ENCODE measurements around the gene HTRA3. TPM values are rescaled to one million over a fixed set of nuclear protein-coding genes. Genes with fewer than 3 reads are reported as not detected.

HTRA3 gene
- polyA plus RNA-seq, 1 donor, result 15.5 TPM

- no peaks in the 10 kb centered on the region for H3K27me3 ChIP-seq (ENCODE audit: control insufficient read depth, insufficient read depth, low read length)
- H3K36me3 ChIP-seq (ENCODE audit: control insufficient read depth, insufficient read depth, low read length), result peaks cover 50% of the 10 kb centered on the region
- H3K4me1 ChIP-seq (ENCODE audit: control insufficient read depth, insufficient read depth, low read length), result peaks cover 43% of the 10 kb centered on the region
- H3K4me3 ChIP-seq (ENCODE audit: low read length), result no peak overlapping the region
- peaks cover 5% of the 10 kb centered on the region for H3K9me3 ChIP-seq (ENCODE audit: control insufficient read depth, low read depth, low read length)
- WGBS (ENCODE audit: insufficient coverage, low lambda C conversion rate), result no CpG with 5 or more reads among the region's 26 CpGs
- DNase-seq, result no peak
- H3K27ac ChIP-seq (ENCODE audit: low read length), result no peak overlapping the region
Measured at GRCh38 chr4:8240211-8241041, 29.1 kb upstream of the HTRA3 start.

- Histone ChIP-seq H3K27me3 (ENCODE audit: control insufficient read depth, insufficient read depth, low read length) (no peaks in the 10 kb centered on the region), H3K4me3 (ENCODE audit: low read length) (no peak overlapping the region), H3K4me1 (ENCODE audit: control insufficient read depth, insufficient read depth, low read length) (peaks cover 43% of the 10 kb centered on the region), H3K9me3 (ENCODE audit: control insufficient read depth, low read depth, low read length) (peaks cover 5% of the 10 kb centered on the region), H3K36me3 (ENCODE audit: control insufficient read depth, insufficient read depth, low read length) (peaks cover 42% of the 10 kb centered on the region), H3K27ac (ENCODE audit: low read length) (peak overlapping the region; percentile 36)
- DNase-seq, result no peak
- WGBS (ENCODE audit: insufficient coverage, low lambda C conversion rate), result no CpG with 5 or more reads among the region's 14 CpGs
Measured at GRCh38 chr4:8241211-8241779, 28.3 kb upstream of the HTRA3 start.

GRCh38 chr4:8241895-8242696 is 27.5 kb upstream of the HTRA3 start:
- WGBS (ENCODE audit: insufficient coverage, low lambda C conversion rate), result no CpG with 5 or more reads among the region's 29 CpGs

GRCh38 chr4:8242782-8243560 is 26.6 kb upstream of the HTRA3 start:
- H3K4me3 ChIP-seq (ENCODE audit: low read length), result no peak overlapping the region
- no peak overlapping the region for H3K27ac ChIP-seq (ENCODE audit: low read length)
- no peak for DNase-seq
- peaks cover 43% of the 10 kb centered on the region for H3K4me1 ChIP-seq (ENCODE audit: control insufficient read depth, insufficient read depth, low read length)
- no peaks in the 10 kb centered on the region for H3K27me3 ChIP-seq (ENCODE audit: control insufficient read depth, insufficient read depth, low read length)
- peaks cover 25% of the 10 kb centered on the region for H3K36me3 ChIP-seq (ENCODE audit: control insufficient read depth, insufficient read depth, low read length)
- peaks cover 5% of the 10 kb centered on the region for H3K9me3 ChIP-seq (ENCODE audit: control insufficient read depth, low read depth, low read length)
- no CpG with 5 or more reads among the region's 10 CpGs for WGBS (ENCODE audit: insufficient coverage, low lambda C conversion rate)

More at GRCh38 chr4:8241895-8242696, 27.5 kb upstream of the HTRA3 start:
- Histone ChIP-seq H3K27me3 (ENCODE audit: control insufficient read depth, insufficient read depth, low read length) (no peaks in the 10 kb centered on the region), H3K27ac (ENCODE audit: low read length) (peak overlapping the region; percentile 36), H3K9me3 (ENCODE audit: control insufficient read depth, low read depth, low read length) (peaks cover 5% of the 10 kb centered on the region), H3K4me3 (ENCODE audit: low read length) (no peak overlapping the region), H3K36me3 (ENCODE audit: control insufficient read depth, insufficient read depth, low read length) (peaks cover 34% of the 10 kb centered on the region), H3K4me1 (ENCODE audit: control insufficient read depth, insufficient read depth, low read length) (peaks cover 44% of the 10 kb centered on the region)
- peak; percentile 79 to 82 for DNase-seq

- peaks cover 31% of the 10 kb centered on the region for H3K4me1 ChIP-seq (ENCODE audit: control insufficient read depth, insufficient read depth, low read length)
- H3K27me3 ChIP-seq (ENCODE audit: control insufficient read depth, insufficient read depth, low read length), result no peaks in the 10 kb centered on the region
- peaks cover 5% of the 10 kb centered on the region for H3K9me3 ChIP-seq (ENCODE audit: control insufficient read depth, low read depth, low read length)
- no peak overlapping the region for H3K27ac ChIP-seq (ENCODE audit: low read length)
- H3K4me3 ChIP-seq (ENCODE audit: low read length), result no peak overlapping the region
- DNase-seq, result no peak
- peaks cover 24% of the 10 kb centered on the region for H3K36me3 ChIP-seq (ENCODE audit: control insufficient read depth, insufficient read depth, low read length)
- no CpG with 5 or more reads among the region's 18 CpGs for WGBS (ENCODE audit: insufficient coverage, low lambda C conversion rate)
Measured at GRCh38 chr4:8244001-8244757, 25.4 kb upstream of the HTRA3 start.

- Histone ChIP-seq H3K36me3 (ENCODE audit: control insufficient read depth, insufficient read depth, low read length) (peaks cover 17% of the 10 kb centered on the region), H3K4me3 (ENCODE audit: low read length) (no peak overlapping the region), H3K27ac (ENCODE audit: low read length) (no peak overlapping the region), H3K9me3 (ENCODE audit: control insufficient read depth, low read depth, low read length) (peaks cover 5% of the 10 kb centered on the region), H3K4me1 (ENCODE audit: control insufficient read depth, insufficient read depth, low read length) (peaks cover 25% of the 10 kb centered on the region), H3K27me3 (ENCODE audit: control insufficient read depth, insufficient read depth, low read length) (no peaks in the 10 kb centered on the region)
- WGBS (ENCODE audit: insufficient coverage, low lambda C conversion rate), result no CpG with 5 or more reads among the region's 19 CpGs
- DNase-seq, result no peak
Measured at GRCh38 chr4:8244931-8245460, 24.6 kb upstream of the HTRA3 start.

DNA sequence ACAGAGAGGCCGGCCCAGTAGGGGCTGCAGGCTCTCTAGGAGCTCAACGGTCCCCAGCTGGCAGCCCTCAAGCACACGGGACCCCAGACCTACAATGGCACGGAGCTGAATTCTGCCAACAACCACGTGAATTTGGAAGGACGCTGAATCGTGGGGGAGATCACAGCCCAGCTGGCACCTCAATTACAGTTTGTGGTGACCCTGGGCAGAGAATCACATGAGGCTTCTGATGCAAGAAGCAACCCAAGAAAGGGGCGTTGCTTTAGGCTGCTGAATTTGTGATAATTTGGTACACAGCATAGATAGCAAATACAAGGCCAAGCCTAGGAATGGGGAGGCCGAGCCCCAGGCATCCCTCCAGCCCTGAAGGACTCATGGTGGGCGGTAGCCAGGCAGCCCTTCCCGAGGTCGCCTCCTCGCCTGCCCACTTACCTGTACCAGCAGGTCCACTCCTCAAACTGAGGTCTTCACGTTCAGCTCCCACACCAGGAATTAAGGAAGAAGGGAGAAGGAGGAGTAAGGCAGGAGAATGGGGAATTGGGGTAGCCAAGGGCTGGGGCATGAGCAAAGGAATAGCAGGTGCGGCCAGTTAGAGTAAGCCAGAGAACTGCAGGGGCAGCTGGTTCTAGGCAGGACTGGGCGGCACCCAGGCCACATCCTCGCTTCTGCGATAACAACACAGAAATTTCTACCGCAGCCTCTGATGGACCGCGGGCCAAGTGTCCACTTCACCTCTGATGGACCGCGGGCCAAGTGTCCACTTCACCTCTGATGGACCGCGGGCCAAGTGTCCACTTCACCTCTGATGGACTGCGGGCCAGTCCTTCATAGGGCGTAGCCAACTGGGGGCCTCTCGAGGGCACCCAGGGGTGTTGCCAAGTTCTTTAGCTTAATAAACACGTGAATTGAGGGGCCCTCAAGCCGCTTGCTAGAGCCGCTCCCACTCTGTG is 23.4 kb upstream of the HTRA3 start:
- H3K27me3 ChIP-seq (ENCODE audit: control insufficient read depth, insufficient read depth, low read length), result no peaks in the 10 kb centered on the region
- no peak for DNase-seq
- 100% methylated on average over 1 of the region's 31 CpGs for WGBS (ENCODE audit: insufficient coverage, low lambda C conversion rate)
- H3K36me3 ChIP-seq (ENCODE audit: control insufficient read depth, insufficient read depth, low read length), result peaks cover 6% of the 10 kb centered on the region
- H3K4me1 ChIP-seq (ENCODE audit: control insufficient read depth, insufficient read depth, low read length), result peaks cover 22% of the 10 kb centered on the region
- peaks cover 5% of the 10 kb centered on the region for H3K9me3 ChIP-seq (ENCODE audit: control insufficient read depth, low read depth, low read length)
- no peak overlapping the region for H3K27ac ChIP-seq (ENCODE audit: low read length)
- H3K4me3 ChIP-seq (ENCODE audit: low read length), result no peak overlapping the region

GRCh38 chr4:8247047-8247930 is 22.3 kb upstream of the HTRA3 start:
- Histone ChIP-seq H3K9me3 (ENCODE audit: control insufficient read depth, low read depth, low read length) (peaks cover 5% of the 10 kb centered on the region), H3K4me3 (ENCODE audit: low read length) (no peak overlapping the region), H3K27me3 (ENCODE audit: control insufficient read depth, insufficient read depth, low read length) (no peaks in the 10 kb centered on the region), H3K27ac (ENCODE audit: low read length) (no peak overlapping the region), H3K36me3 (ENCODE audit: control insufficient read depth, insufficient read depth, low read length) (no peaks in the 10 kb centered on the region), H3K4me1 (ENCODE audit: control insufficient read depth, insufficient read depth, low read length) (peaks cover 11% of the 10 kb centered on the region)
- WGBS (ENCODE audit: insufficient coverage, low lambda C conversion rate), result no CpG with 5 or more reads among the region's 31 CpGs
- peak in 1 of 2 donors; percentile 44 for DNase-seq
